Medulla oblongata (tissue), 1 donor: ENCODE results near the gene SYNE1.

Experiments
- DNase-seq: peaks from one replicate; pipeline ENCODE4 v3.0.0-alpha.2; 2015; ENCODE audit errors: extremely low spot score

The SYNE1 gene

DNA sequence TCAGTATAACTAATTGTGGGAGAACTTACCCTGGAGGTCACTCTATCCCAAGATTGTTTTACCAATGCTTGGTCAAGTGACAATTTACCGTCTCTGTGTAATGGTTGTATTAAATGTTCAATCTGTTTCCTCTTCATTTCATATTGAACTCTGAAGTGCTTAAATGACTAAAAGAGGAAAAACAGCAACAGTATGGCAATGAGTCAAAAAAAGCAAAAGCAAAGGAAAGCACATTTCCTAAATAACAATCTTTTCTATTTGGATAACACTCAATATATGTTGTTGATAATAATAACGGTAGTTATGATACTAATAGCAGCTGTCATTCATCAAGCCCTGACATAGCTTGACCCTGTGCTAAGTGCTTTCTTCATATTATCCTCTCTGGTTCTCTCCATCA lies 152.4 kb downstream of the SYNE1 start:
- DNase-seq: no peak

DNA sequence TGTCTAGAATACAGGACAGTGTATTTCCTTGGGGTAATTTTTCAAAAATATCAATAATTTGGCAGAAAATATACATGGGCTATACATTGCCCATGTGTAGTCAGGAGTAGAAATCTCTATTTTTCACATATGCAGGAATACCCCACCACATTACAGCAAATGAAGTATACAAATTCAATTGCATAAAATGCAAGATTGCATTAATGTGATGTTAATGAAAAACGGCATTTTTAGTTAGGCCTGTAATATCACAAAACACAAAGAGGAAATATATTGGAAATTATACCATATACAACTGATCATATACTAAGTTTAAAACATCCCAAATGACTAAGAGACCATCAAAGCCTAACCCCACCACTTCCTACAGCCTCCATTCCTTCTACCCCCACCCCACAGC lies 154.9 kb downstream of the SYNE1 start:
- no peak for DNase-seq

DNA sequence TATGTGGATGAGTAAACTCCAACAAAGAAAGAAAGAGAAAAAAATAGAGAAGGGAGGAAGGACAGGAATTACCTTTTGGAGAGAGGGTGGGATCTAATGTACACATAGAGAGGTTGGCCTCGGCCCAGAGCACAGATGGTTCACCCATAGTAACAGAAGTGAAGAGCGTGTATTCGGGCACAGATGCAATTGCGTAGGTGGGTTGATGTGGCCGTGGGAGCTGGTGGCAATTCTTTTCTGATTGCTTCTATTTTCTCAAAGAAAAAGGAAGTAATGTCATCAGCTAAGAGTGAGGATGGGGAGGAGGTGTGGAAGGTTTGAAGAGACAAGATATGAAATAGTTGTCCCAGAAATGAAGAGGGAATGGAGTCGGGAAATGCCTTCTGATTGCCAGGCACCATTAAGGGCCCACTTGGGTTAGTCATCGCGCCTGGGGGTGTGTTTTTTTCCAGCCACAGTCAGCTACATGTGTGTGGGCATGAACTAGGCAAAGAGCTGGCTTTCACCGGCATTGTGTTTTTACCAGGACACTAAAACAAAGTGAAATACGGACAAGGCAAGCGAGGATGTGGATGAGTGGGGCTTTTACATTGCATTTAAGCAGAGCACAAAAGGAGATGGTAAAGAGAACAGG lies 158.7 kb downstream of the SYNE1 start:
- no peak for DNase-seq

DNA sequence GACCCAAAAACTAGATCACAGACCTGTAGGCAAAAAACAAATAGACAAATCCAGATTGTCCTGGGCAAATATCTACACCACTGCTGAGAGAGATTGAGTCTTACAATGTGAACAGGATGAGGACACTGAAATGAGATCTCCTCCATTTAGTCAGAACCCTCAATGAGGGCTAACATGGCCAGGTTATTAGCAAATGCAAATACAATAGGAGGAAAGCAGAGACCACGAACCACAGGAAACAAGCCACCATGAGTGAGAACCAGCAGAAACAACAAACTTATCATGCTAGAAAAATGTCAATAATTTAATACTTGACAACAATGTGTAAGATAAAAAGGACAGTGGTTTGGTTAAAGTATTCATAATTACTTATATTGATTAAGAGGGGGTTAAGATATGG lies 162.8 kb downstream of the SYNE1 start:
- no peak for DNase-seq

DNA sequence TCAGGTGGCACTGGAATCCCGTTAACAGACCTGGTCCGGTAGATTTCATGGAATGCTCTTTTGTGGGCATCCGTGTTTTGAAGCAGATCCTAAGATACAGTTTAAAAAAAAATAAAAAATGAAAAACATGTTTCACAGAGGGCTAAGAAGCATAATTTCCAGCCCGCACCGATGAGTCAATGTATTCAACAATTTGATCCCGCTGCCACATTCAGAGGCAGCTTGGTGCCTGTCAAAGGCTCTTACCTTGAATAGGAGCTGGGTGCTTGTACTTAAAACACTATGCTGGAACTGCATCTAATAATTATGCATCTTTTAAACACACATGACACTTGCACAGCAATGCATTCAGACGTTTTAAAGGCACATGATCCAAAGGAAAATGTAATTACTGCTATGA lies 164.8 kb downstream of the SYNE1 start:
- DNase-seq: no peak

DNA sequence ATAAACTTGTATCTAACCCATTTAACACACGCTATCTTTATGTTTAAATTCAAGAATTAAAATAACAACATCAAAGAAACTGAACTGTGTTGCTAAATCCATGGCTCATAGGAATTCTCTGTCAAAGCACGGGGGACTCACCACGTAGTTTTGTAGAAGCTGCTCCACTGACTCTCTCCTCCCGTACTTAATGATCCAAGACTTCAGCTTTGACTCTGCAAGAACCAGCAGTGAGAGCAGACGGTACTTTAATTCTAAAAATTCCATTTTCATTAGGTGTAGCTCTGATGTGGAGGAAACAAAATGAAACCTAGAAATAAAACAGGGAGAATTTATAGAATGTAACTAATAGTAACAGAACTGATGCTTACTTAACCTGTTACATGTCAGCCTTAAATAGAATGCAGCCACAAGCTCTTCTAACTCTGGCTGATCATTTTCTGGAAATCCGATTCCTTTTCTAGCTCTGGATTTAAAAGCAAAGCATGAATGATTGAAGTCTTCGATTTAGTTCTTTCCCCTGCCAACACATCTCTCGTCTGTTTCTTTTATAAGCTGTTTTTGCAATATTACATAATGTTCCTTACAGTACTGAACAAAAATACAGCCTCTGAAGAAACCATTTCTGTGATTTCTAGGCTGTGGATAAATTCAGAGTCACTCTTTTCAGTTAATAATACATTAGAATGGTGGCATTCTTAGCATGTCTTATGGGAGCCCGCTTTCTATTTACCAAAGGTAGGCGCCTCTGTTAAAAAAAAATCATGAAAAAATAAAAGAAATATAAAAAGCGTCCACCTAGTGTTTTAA lies 165.5 kb downstream of the SYNE1 start:
- no peak for DNase-seq

DNA sequence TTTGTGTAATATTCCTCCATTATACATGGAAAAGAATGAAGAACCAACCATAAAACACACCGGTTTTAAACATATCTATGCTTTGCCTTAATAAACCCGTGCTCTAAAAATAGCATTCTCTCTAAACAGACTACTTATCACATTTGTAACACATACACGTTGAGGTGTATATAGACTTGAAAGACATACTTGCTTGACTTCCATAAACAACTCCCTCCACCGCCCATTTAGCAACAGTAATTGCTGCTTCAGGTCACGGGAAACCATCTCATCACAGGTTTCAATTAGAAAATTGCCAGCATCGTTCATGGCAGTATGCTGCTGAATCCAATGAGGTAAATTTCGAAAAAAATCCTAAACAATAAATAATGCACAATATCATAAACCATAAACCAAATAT lies 174.0 kb downstream of the SYNE1 start:
- DNase-seq: no peak

DNA sequence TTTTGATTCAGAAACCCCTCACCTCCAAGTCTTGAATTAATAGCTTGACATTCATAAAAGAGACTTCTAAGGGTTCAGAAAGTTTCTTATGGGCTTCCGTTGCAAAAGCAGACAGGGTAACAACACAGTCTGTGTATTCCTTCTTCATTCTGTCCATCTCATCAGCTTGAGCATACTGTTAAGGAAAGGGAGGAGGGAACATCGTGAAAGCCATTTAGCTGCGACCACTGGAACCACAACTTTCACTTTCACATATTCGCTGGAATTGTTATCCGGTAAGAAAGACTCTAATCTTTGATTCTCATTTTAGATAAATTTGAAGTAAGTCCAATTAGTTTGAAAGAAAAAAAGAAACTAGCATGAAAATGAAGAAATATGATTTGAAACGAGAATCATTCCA lies 174.4 kb downstream of the SYNE1 start:
- DNase-seq: no peak

DNA sequence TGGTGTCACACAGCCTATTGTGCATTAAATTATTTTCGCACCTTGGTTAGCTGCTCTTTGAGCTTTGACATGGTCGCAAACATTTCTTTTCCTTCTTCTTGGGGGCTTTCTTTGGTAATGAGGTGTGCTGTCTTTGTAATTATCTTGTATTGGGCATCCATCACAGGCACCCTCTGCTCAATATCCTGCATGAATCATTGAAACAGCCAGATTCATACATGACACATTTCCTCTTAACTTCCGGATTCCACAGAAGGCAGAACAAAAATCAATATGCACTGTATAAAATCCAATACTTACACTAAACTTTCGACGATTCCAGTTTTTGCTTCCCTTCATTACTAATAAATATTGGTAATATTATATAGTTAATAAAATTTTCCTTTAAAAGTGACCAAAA lies 175.6 kb downstream of the SYNE1 start:
- DNase-seq: no peak

DNA sequence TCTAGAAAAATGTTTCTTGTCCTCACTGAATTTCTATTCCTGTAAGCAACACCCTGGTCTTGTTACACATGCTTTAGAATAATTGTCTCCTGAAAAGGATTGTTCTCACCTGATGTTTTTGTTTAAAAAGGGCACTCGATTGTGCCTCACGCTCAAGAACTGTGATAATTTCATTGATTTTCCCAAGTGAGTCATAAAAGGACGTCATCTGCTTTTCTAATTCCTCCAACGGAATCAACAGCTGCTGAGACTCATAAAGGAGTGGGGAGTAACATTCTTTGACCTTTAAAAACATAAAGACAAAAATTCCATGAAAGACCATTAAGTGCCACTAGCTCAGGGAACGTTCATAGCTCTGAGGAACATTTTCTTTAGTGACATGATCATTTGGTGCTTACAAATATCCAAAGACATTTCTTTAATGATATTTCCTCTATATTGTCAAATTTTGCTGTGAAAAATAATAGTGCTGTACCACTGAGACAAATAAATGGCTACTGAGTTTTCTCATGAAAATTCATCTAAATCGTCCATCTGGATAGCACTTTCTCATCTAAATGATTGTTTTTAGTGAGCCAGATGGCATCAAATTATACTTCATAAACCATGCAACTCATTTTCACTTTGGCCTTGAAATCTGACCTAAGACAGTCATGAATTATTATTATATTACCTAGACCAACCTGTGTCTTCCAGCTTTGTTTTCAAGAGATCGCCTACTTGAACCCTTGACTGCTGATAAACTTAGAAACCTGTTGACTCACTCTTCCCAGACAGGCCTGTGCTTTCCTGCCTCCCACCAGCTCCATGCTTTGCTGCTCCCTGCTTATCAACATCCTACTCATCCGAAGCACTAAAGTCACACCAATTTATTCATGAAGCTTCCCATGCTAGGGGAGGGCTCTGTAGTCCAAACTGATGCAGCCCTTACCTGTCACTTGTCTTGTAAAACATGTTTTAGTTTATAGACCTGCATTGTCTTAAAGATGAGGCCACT lies 178.2 kb downstream of the SYNE1 start:
- DNase-seq: no peak

DNA sequence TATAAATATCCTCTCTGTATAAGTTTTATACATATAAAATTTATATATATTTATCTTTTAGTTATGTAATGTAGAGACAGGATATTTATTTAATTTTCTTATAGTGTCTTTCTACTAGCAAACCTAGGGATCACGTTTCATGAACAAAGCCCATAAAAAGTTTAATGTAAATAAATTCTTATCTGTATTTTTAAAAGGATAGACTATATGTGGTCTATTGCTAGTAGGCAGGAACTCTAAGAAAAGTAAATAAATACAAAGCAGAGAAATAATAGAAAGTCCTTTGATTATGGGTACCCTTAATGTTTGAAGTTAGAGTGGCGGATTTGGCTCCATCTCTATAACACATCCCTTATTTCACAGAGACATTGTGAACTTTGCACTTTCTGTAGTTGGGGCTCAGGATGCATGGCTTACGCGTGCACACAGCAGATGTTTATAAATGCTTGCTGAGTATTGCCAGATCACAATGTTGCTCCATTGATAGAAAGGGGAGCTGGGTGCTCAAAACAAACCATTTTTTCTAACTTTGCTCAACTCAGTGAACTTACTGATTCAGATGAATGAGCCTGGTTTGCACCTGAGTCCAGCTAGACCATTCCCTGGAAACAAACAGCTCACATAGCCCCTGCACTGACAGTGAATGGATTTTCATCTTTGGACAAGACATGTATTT lies 179.1 kb downstream of the SYNE1 start:
- DNase-seq: no peak

DNA sequence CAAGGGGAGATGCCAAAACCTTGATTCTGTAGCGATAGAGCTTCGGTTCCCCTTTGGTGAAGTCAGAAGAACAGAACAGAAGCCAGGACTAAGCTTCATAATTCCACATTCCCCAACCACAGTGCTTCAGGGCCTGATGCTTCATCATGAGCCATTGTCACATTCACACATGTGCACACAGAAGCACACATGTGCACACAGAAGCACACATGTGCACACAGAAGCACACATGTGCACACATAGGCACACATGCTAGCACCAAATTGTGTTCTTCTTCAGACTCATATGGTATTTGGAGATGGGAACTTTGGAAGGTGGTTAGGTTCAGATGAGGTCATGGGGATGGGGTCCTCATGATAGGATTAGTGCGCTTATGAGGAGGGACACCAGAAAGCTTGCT lies 183.2 kb downstream of the SYNE1 start:
- no peak for DNase-seq

DNA sequence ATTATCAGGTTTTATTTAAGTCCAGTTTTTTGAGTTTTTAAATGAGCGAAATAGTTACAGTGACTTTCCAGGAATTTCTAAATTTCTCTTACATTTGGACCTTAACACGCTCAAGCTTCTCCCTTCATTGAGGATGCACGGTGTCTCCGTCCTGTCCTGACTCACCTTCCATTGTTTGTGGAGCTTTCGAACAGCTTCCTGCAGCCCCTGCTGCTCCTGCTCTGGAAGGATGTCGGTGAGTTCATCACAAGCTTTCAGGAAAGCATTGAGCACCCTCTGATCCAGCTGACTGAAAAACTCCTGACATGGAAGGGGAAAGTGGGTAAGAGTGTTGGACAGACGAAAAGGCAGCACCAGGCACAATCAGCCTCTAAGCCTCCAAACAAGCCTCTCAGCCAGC lies 183.7 kb downstream of the SYNE1 start:
- no peak for DNase-seq

DNA sequence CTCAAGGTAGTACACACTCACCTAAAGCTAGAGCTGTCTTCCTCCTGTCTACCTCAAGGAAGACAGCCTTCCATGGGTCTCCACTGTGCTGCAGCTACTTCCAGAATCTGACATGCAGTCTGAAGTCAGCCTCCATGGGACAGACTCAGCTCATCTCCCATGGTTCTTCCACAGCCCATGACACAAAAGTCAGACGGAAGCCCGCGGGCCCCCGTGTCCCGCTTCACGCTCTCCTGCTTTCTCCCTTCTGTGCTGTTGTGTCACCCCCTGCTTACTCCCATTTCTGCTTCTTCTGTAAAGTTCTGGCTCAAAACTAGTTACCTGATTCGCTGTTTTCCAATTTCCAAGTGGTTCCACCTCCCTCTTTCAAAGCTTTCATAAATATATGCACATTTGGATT lies 184.5 kb downstream of the SYNE1 start:
- no peak for DNase-seq

DNA sequence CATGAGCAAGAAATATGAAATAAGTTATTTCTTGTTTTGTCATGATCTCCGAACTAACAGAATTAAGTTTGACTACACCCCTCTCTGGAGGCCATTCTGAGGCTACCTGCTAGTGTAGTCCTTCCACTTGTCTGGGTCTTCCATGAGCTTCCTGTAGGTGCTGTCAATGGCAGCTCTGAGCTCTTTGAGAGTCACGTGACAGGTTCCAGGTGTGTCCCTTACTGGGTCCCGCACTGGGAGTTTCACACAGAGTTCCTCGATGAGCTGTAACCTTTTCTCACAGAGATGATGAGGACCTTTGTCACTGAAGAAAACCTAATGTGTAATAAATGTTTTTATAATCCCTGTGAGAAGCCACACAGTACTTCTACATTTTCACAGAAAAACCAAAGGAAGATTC lies 186.6 kb downstream of the SYNE1 start:
- no peak for DNase-seq

DNA sequence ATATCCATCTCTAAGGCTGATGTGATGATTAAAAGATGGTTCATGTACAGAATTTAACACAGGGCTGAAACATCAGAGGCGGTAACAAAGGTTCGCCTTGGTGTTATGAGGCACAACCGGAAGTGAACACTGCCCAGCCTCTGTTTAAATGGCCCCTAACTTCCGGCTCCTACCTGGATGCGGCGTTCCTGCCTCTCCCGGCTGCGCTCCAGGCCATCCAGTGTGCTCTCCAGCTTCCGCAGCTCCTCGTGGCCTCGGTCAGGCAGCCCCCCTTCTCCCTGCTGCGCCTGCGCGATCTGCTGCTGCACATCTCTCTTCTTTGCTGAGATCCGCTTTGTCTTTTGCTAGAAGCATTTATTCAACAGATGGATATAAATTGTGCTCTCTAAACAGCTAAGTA lies 195.3 kb downstream of the SYNE1 start:
- DNase-seq: no peak

DNA sequence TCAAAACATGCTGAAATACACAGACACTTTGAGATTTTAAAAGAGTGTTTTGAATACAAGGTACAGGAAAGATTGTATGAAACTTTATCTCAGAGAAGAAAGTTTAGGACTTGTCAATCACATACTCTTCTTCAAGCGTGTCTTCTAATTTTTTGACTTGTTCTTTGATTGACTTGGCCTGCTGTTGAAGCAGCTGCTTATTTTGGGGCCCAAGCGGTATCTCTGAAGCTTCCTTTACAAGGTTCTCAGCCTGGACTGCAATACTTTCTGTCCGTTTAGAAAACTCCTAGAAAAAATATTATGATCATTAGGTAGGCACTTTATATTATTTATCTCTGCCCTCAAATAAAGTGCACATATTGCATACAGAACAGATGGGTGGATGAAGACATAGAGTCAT lies 201.3 kb downstream of the SYNE1 start:
- no peak for DNase-seq

DNA sequence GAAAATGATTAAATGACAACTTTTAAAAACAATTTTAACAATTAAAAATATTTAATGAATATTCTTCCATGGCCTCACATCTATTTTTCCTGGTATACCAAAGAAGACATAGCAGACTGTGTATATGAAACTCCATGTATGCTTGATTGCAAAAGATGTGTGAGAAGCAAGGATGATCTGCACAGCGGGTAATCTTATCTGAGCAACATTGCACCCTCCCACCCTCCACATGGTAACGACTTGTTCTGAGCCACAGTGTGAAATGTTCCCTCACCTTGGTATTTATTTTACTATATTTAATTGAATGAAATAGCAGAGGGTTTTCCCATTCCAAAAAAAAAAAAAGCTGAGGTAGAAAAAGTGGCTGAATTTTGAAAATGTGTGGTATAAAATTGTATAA lies 204.4 kb downstream of the SYNE1 start:
- DNase-seq: no peak

DNA sequence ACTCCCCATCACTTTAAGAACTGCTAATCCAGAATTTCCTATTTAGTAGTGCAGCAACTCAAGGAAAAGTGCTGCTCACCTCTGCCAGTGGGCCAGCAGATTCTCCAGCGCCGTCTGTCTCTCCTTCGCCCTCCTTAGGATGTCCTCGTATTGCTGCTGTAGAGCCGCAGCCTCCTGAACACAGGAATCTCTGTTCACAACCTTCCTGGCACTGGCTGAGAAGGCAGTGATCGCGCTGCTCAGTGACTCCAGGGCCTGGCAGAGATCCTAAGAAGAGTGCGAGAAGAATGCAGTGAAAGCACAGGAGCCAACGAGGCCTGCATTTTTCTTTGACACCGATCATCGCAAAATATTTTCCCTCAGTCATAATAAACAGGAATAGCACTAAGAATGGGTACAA lies 209.0 kb downstream of the SYNE1 start:
- no peak for DNase-seq

DNA sequence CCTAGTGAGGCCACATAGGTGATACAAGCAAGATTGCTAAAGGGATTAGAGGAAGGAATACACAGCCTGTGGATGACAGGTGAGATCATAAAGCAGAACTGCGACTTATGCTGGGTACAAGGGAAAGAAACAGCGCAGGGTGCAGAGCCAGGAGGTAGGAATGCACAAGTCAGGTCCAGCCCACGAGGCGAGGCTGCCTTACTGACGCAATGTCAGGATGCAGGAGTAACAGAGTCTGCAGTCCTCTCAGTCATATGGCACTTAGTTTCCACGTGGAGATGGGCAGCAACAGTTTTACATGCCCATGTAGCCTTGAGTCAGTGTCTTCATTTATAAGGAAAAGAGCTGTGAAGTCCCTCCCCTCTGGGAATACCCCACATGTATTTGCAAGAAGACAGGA lies 210.9 kb downstream of the SYNE1 start:
- no peak for DNase-seq

DNA sequence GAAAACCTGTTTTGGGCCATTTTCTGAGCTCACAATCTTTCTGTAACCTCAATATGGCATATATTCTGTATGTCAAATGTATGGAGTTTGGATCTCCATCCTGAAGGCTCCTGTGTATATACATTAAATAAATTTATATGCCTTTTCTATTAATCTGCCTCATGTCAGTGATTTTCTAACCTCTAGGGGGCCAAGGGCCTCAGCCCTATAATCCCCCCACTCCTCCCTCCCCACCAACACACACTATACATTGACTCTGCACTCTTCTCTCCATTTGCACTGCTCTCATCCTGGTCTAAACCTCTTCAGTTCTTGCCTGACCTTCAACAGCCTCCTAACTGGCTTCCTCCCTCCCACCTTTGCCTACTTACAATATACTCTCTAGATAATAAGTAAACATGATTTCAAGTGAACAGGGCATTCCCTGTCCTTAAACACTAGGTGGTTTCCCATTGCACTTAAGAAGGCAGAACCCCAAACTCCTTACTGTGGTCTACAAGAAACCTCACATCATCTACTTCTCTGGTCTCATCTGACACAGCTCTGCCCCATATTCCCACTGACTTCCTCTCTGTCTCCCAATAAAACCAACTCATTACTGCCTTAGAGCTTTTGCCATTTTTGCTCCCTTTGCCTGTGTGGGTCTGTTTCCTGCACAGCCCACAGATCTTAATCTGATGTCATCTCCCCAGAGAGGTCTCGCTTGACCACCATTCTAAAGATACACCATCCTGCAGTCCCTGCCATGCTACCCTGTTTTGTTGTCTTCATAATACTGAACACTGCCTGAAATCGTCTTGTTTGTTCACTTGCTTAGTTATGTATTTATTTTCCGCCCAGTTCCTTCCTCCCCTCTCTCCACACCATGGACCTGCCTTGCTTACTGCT lies 213.7 kb downstream of the SYNE1 start:
- DNase-seq: no peak
